H4 (cell line): ENCODE data around the gene TMEM52B. TPM values are rescaled to one million over a fixed set of nuclear protein-coding genes. Genes with fewer than 3 reads are reported as not detected.

Experiments used
- total RNA-seq: library from RNA; depleted of rRNA; stranded (reverse); fragments of >200 nt; shearing (Covaris generic); gene quantifications from 2 replicates; pipeline ENCODE4 v1.2.3, GENCODE V29; 2014; rRNA removed

The TMEM52B gene
- total RNA-seq, 1 experiment from 2014 or later = 1.5 TPM

Other genes with a start within 250 kb of the TMEM52B start
- gene CLEC2A, start 246.7 kb upstream of the TMEM52B start, total RNA-seq = not detected in 2 replicates
- gene CLEC12A, start 207.6 kb upstream of the TMEM52B start, total RNA-seq = not detected in 2 replicates
- gene CLEC1B, start 179.9 kb upstream of the TMEM52B start, total RNA-seq = not detected in 2 replicates
- not detected in 2 replicates for gene CLEC12B, start 168.4 kb upstream of the TMEM52B start, total RNA-seq
- gene CLEC9A, start 148.3 kb upstream of the TMEM52B start, total RNA-seq = not detected in 2 replicates
- gene CLEC1A, start 80.0 kb upstream of the TMEM52B start, total RNA-seq = 0.50 and 1.4 TPM in 2 replicates
- 0.87 and 2.0 TPM in 2 replicates for gene CLEC7A, start 48.8 kb upstream of the TMEM52B start, total RNA-seq
- gene OLR1, start 6.9 kb upstream of the TMEM52B start, total RNA-seq = 7.3 and 8.7 TPM in 2 replicates
- gene GABARAPL1, start 33.8 kb downstream of the TMEM52B start, total RNA-seq = 73.5 and 75.5 TPM in 2 replicates
- 0.77 and 6.7 TPM in 2 replicates for gene KLRD1, start 128.8 kb downstream of the TMEM52B start, total RNA-seq
- gene KLRK1, start 211.0 kb downstream of the TMEM52B start, total RNA-seq = not detected in 2 replicates
- not detected in 2 replicates for gene KLRC4, start 230.7 kb downstream of the TMEM52B start, total RNA-seq
- gene KLRC3, start 241.6 kb downstream of the TMEM52B start, total RNA-seq = 0.37 TPM in 1 of 2 replicates, not detected in the other